SK-N-SH (cell line): ENCODE results near the gene AFF3. TPM values are rescaled to one million over a fixed set of nuclear protein-coding genes. Genes with fewer than 3 reads are reported as not detected.

Source experiments
- CTCF ChIA-PET: fragments of 300-600, 350-600 bp; formaldehyde crosslinking; extraction: SDS; loops from one replicate; lab custom pipeline; 2021; lab: Yijun Ruan, JAX
- POLR2A ChIA-PET: fragments of 350-600 bp; sonication (Branson Sonifier 250); formaldehyde crosslinking; extraction: SDS; loops from one replicate; lab custom pipeline; 2020; ENCODE audit warnings: antibody characterized with exemption, inconsistent platforms; lab: Yijun Ruan, JAX
- DNase-seq: peaks from one replicate; pipeline ENCODE4 v3.0.0; 2012
- H2AFZ ChIP-seq: fragments of 200-600 bp; sonication (generic); 2 replicates; pipeline ENCODE4 v1.8.1; 2016; ENCODE audit warnings: antibody characterized with exemption, mild to moderate bottlenecking, low read depth
- H3F3A ChIP-seq: fragments of 200-600 bp; sonication (generic); replicated peaks from 2 replicates; pipeline ENCODE3; 2016; ENCODE audit warnings: antibody characterized with exemption, mild to moderate bottlenecking; ENCODE audit not compliant: insufficient read depth
- H3K27ac ChIP-seq, 2 experiments: fragments of 200-500 bp in 1 of 2; fragments of 200-600 bp in 1 of 2; sonication (Bioruptor generic) in 1 of 2; sonication (generic), shearing (Covaris generic) in 1 of 2; 2 replicates each; pipeline versions ENCODE4 v1.5.1 to v1.6.1; 2014 to 2016; ENCODE audit warnings: low read depth in 2 of 2, inconsistent platforms in 1 of 2, low read length in 1 of 2, mild to moderate bottlenecking in 1 of 2, mixed read lengths in 1 of 2
- H3K27me3 ChIP-seq: fragments of 200-600 bp; sonication (generic), shearing (Covaris generic); 2 replicates; pipeline ENCODE4 v1.6.1; 2016; ENCODE audit warnings: mixed run types; ENCODE audit not compliant: insufficient read depth
- H3K36me3 ChIP-seq, 2 experiments: fragments of 200-500 bp in 1 of 2; fragments of 200-600 bp in 1 of 2; sonication (Bioruptor generic) in 1 of 2; sonication (generic) in 1 of 2; replicated peaks in 1 of 2; 2 replicates each; pipeline versions ENCODE3 to v1.5.1; 2014 to 2016; ENCODE audit warnings: low read length in 1 of 2, mild to moderate bottlenecking in 1 of 2; ENCODE audit not compliant: insufficient read depth in 2 of 2, control insufficient read depth in 1 of 2
- H3K4me1 ChIP-seq, 2 experiments: fragments of 200-500 bp in 1 of 2; fragments of 200-600 bp in 1 of 2; sonication (Bioruptor generic) in 1 of 2; sonication (generic), shearing (Covaris generic) in 1 of 2; 2 replicates each; pipeline versions ENCODE4 v1.5.1 to v1.6.1; 2014 to 2016; ENCODE audit warnings: low read depth in 1 of 2, low read length in 1 of 2, mixed run types in 1 of 2; ENCODE audit not compliant: insufficient read depth in 2 of 2, control insufficient read depth in 1 of 2
- H3K4me2 ChIP-seq: fragments of 200-600 bp; sonication (generic), shearing (Covaris generic); 2 replicates; pipeline ENCODE4 v1.6.1; 2017; ENCODE audit warnings: mixed run types
- H3K4me3 ChIP-seq, 2 experiments: fragments of 200-500 bp in 1 of 2; fragments of 200-600 bp in 1 of 2; sonication (Bioruptor generic) in 1 of 2; sonication (generic), shearing (Covaris generic) in 1 of 2; 2 replicates each; pipeline versions ENCODE4 v1.5.1 to v1.8.1; 2014 to 2016; ENCODE audit warnings: low read depth in 2 of 2, inconsistent platforms in 1 of 2, low read length in 1 of 2, mild to moderate bottlenecking in 1 of 2, mixed read lengths in 1 of 2, moderate library complexity in 1 of 2
- H3K79me2 ChIP-seq: fragments of 200-600 bp; sonication (generic); 2 replicates; pipeline ENCODE4 v1.8.1; 2017; ENCODE audit warnings: mild to moderate bottlenecking; ENCODE audit not compliant: insufficient read depth
- H3K9ac ChIP-seq: fragments of 200-600 bp; sonication (generic); 2 replicates; pipeline ENCODE4 v1.6.1; 2017; ENCODE audit warnings: mixed run types
- H3K9me2 ChIP-seq: fragments of 200-600 bp; sonication (generic); 2 replicates; pipeline ENCODE4 v1.6.1; 2017; ENCODE audit warnings: mixed run types
- H3K9me3 ChIP-seq: fragments of 200-600 bp; sonication (generic); 2 replicates; pipeline ENCODE4 v1.6.1; 2017; ENCODE audit warnings: mixed run types, mild to moderate bottlenecking, moderate library complexity
- H4K20me1 ChIP-seq: fragments of 200-600 bp; sonication (generic); 2 replicates; pipeline ENCODE4 v1.6.1; 2017; ENCODE audit warnings: mild to moderate bottlenecking, mixed run types; ENCODE audit not compliant: insufficient read depth
- CHD2 ChIP-seq: fragments of 150-350 bp; IDR thresholded peaks from 2 replicates; pipeline ENCODE4 v1.6.1; 2018; ENCODE audit warnings: low read length; ENCODE audit not compliant: partially characterized antibody
- CTCF ChIP-seq: fragments of 200-600 bp; sonication (generic); IDR thresholded peaks from 2 replicates; pipeline ENCODE4 v1.6.1; 2017; ENCODE audit warnings: antibody characterized with exemption, mild to moderate bottlenecking, moderate library complexity
- EP300 ChIP-seq, 2 experiments: IDR thresholded peaks; 2 replicates each; pipeline versions ENCODE4 v1.4.0 to v1.6.1; 2012; ENCODE audit warnings: borderline replicate concordance in 1 of 2, low read depth in 1 of 2, low read length in 1 of 2
- FOXJ3 ChIP-seq: sonication (generic); formaldehyde crosslinking; IDR thresholded peaks from 2 replicates; pipeline ENCODE4 v1.5.1; 2020; ENCODE audit warnings: mild to moderate bottlenecking, missing genetic modification reagents
- GATA2 ChIP-seq: sonication (generic); formaldehyde crosslinking; IDR thresholded peaks from 2 replicates; pipeline ENCODE4 v1.5.0; 2020; ENCODE audit warnings: mild to moderate bottlenecking, missing genetic modification reagents
- JUND ChIP-seq: IDR thresholded peaks from 2 replicates; pipeline ENCODE4 v1.4.0; 2012
- MEF2A ChIP-seq: IDR thresholded peaks from 2 replicates; pipeline ENCODE4 v1.4.0; 2012; ENCODE audit warnings: low read depth, borderline replicate concordance
- RAD21 ChIP-seq: IDR thresholded peaks from 2 replicates; pipeline ENCODE4 v1.6.1; 2012; ENCODE audit warnings: mild to moderate bottlenecking, low read length
- RCOR1 ChIP-seq: fragments of 150-350 bp; IDR thresholded peaks from 2 replicates; pipeline ENCODE4 v1.6.1; 2017; ENCODE audit warnings: antibody characterized with exemption, low read length
- REST ChIP-seq: IDR thresholded peaks from 2 replicates; pipeline ENCODE4 v1.6.1; 2012; ENCODE audit warnings: mild to moderate bottlenecking, low read depth, low read length, moderate library complexity
- RFX5 ChIP-seq: IDR thresholded peaks from 2 replicates; pipeline ENCODE4 v1.6.1; 2012; ENCODE audit warnings: mild to moderate bottlenecking, improper control_type of control experiment, low read length
- RXRA ChIP-seq: IDR thresholded peaks from 2 replicates; pipeline ENCODE4 v1.4.0; 2012; ENCODE audit warnings: low read depth, mild to moderate bottlenecking, borderline replicate concordance
- SIN3A ChIP-seq: IDR thresholded peaks from 2 replicates; pipeline ENCODE4 v1.6.1; 2012; ENCODE audit warnings: low read depth, mild to moderate bottlenecking, low read length, moderate library complexity, borderline replicate concordance
- SMC3 ChIP-seq: IDR thresholded peaks from 2 replicates; pipeline ENCODE4 v1.6.1; 2012; ENCODE audit warnings: low read depth, low read length, improper control_type of control experiment
- TAF1 ChIP-seq: IDR thresholded peaks from 2 replicates; pipeline ENCODE4 v1.6.1; 2012; ENCODE audit warnings: low read depth, mild to moderate bottlenecking, low read length, moderate library complexity, borderline replicate concordance
- TEAD4 ChIP-seq: IDR thresholded peaks from 2 replicates; pipeline ENCODE4 v1.4.0; 2012; ENCODE audit warnings: mild to moderate bottlenecking, borderline replicate concordance; ENCODE audit not compliant: insufficient read depth
- USF1 ChIP-seq: IDR thresholded peaks from 2 replicates; pipeline ENCODE4 v1.4.0; 2012; ENCODE audit warnings: low read depth, borderline replicate concordance
- WGBS: methylation state at CpG from one replicate; pipeline ENCODE4 v1.1.6; 2017; ENCODE audit warnings: low lambda C conversion rate; 5-methylcytosine and 5-hydroxymethylcytosine counted together
- polyA plus RNA-seq, 3 experiments: library from polyadenylated mRNA; depleted of rRNA; stranded (reverse); fragments of >200 nt; gene quantifications; 2 replicates each; pipeline ENCODE4 v1.2.3, GENCODE V29; 2012

AFF3 gene
- polyA plus RNA-seq, 1 of the 3 experiments (the other 2 are of a cell fraction): 0.36 TPM

- TF ChIP-seq MEF2A (no peak), USF1 (no peak), CTCF (no peak), JUND (no peak), SIN3A (no peak), REST (no peak), TAF1 (no peak)
These were observed 484.6 kb downstream of the AFF3 start (continued) for GRCh38 chr2:99657691-99658258.

- peak; percentile 78 for TF ChIP-seq GATA2 (CRISPR knock-in tag)
- peak; percentile 67; the same call in 1 of the 2 replicates for TF ChIP-seq RCOR1
- TF ChIP-seq RAD21: peak; percentile 51
- no peak for TF ChIP-seq TEAD4
- peak; percentile 22; the same call in 1 of the 2 replicates for TF ChIP-seq SMC3
- TF ChIP-seq CHD2: peak; percentile 58
- peak in 1 of 2 experiments; percentile 86; a peak in 2 of 4 replicates for TF ChIP-seq EP300 (IDR thresholded peaks at IDR 0.05; ENCODE audit: borderline replicate concordance in 1 of 2, low read depth in 1 of 2, low read length in 1 of 2)
- no peak for TF ChIP-seq RXRA
- TF ChIP-seq SIN3A: no peak
- 0 out of 2 replicates have a peak, but pooled peaks have one; percentile 49 for TF ChIP-seq FOXJ3 (CRISPR knock-in tag)
- TF ChIP-seq RFX5: 0 out of 2 replicates have a peak, but pooled peaks have one; percentile 3
- H3K9me3 ChIP-seq: no peaks in the 10 kb centered on the region
- no peaks in the 10 kb centered on the region for H3F3A ChIP-seq
- H3K4me2 ChIP-seq: no peak overlapping the region
- H3K27me3 ChIP-seq: no peaks in the 10 kb centered on the region
- 24% methylated on average over 5 of the region's 5 CpGs for WGBS
- H3K9ac ChIP-seq: no peak overlapping the region
- ChIA-PET POLR2A (interaction anchor here (0.8 to 1.3 kb wide), 4 partner anchors 12 to 211 kb away, joined by 3 to 8 read pairs (median 4); no protein-coding TSS in a partner anchor), CTCF (interaction anchor here (1.0 to 1.3 kb wide), 2 partner anchors 57 to 98 kb away, joined by 4 read pairs; no protein-coding TSS in a partner anchor)
- no peaks in the 10 kb centered on the region for H3K36me3 ChIP-seq
- H3K9me2 ChIP-seq: no peaks in the 10 kb centered on the region
- H3K27ac ChIP-seq: peak overlapping the region in 1 of 2 experiments; percentile 97; a peak in 2 of 4 replicates
- no peak overlapping the region for H3K4me3 ChIP-seq
- no peak overlapping the region for H2AFZ ChIP-seq
- H4K20me1 ChIP-seq: no peaks in the 10 kb centered on the region
- H3K79me2 ChIP-seq: no peaks in the 10 kb centered on the region
- peaks cover 0 to 27% of the 10 kb centered on the region in 2 experiments; a peak in 2 of 4 replicates for H3K4me1 ChIP-seq
- DNase-seq: peak; percentile 60
These were observed 485.4 kb downstream of the AFF3 start for GRCh38 chr2:99656994-99657393.
